GM12878 (cell line): Measurements from ENCODE around the gene ANO8. TPM values are rescaled to one million over a fixed set of nuclear protein-coding genes. Genes with fewer than 3 reads are reported as not detected.
"Not testable (repeated sequence)": the region's sequence is repeated elsewhere in the genome, so short reads cannot be mapped to it uniquely, and the experiment has no call there.

Source experiments
- ATAC-seq: fragments of 200-7000 bp; cut with Tn5 transposase; 3 replicates; pipeline ENCODE4 v1.9.1; 2020; ENCODE audit warnings: mild to moderate bottlenecking, moderate library complexity
- BruUV-seq: library from RNA; stranded (reverse); fragments of 400-500 nt; replicated peaks from 2 replicates; lab custom pipeline; 2021; lab: Mats Ljungman, UMichigan
- CTCF ChIA-PET: fragments of 300-600 bp; sonication (Branson Sonifier 250); formaldehyde crosslinking; extraction: SDS; loops from one replicate; lab custom pipeline; 2021; ENCODE audit warnings: inconsistent platforms; lab: Yijun Ruan, JAX
- POLR2A ChIA-PET: fragments of 350-600 bp; formaldehyde crosslinking; extraction: SDS; loops from one replicate; lab custom pipeline; 2021; ENCODE audit warnings: inconsistent platforms; lab: Charles Lee
- RAD21 ChIA-PET: fragments of 300-600 bp; sonication (Branson Sonifier 250); formaldehyde crosslinking; loops from one replicate; lab custom pipeline; 2023; ENCODE audit warnings: antibody characterized with exemption; ENCODE audit not compliant: unreplicated experiment; lab: Charles Lee
- SMC1A ChIA-PET: fragments of 300-600 bp; sonication (Branson Sonifier 250); formaldehyde crosslinking; loops from one replicate; lab custom pipeline; 2023; ENCODE audit not compliant: unreplicated experiment, uncharacterized antibody; lab: Charles Lee
- DNase-seq: peaks from one replicate; pipeline ENCODE4 v3.0.0-alpha.2; 2011; ENCODE audit warnings: low read depth, low spot score
- FAIRE-seq: peaks from 3 replicates; lab custom pipeline; 2011; peaks lifted over from hg19 to GRCh38; lab: Jason Lieb, UNC
- H2AFZ ChIP-seq: 2 replicates; pipeline ENCODE4 v1.6.0; 2011; ENCODE audit warnings: low read depth, low read length, control low read depth; ENCODE audit not compliant: control insufficient read depth
- H3K27ac ChIP-seq: 2 replicates; pipeline ENCODE4 v1.5.1; 2011; ENCODE audit warnings: control low read depth; ENCODE audit not compliant: control insufficient read depth, insufficient read depth
- H3K27me3 ChIP-seq, 2 experiments: replicated peaks in 1 of 2; 2 replicates each; pipeline versions ENCODE4 v1.6.0 to v1.6.1; 2011; ENCODE audit warnings: low read length in 1 of 2; ENCODE audit not compliant: control insufficient read depth in 2 of 2, insufficient read depth in 2 of 2
- H3K36me3 ChIP-seq, 2 experiments: 2 replicates each; pipeline ENCODE4 v1.5.1; 2011; ENCODE audit warnings: low read length in 1 of 2; ENCODE audit not compliant: control insufficient read depth in 2 of 2, insufficient read depth in 2 of 2
- H3K4me1 ChIP-seq: 2 replicates; pipeline ENCODE4 v1.6.1; 2011; ENCODE audit warnings: mild to moderate bottlenecking, low read length, moderate library complexity, mixed read lengths; ENCODE audit not compliant: control insufficient read depth, insufficient read depth
- H3K4me2 ChIP-seq: 2 replicates; pipeline ENCODE4 v1.6.0; 2011; ENCODE audit warnings: control low read depth; ENCODE audit not compliant: control insufficient read depth, insufficient read depth
- H3K4me3 ChIP-seq: fragments of 200-600 bp; sonication (generic); 2 replicates; pipeline ENCODE4 v1.5.1; 2016
- H3K79me2 ChIP-seq: 2 replicates; pipeline ENCODE4 v1.6.0; 2011; ENCODE audit warnings: low read length; ENCODE audit not compliant: control insufficient read depth, insufficient read depth
- H3K9ac ChIP-seq: 2 replicates; pipeline ENCODE4 v1.8.0; 2011; ENCODE audit warnings: low read length, control low read depth, mixed read lengths; ENCODE audit not compliant: control insufficient read depth, insufficient read depth
- H3K9me3 ChIP-seq: replicated peaks from 3 replicates; pipeline ENCODE4 v1.5.1; 2011; ENCODE audit warnings: mild to moderate bottlenecking, low read length; ENCODE audit not compliant: control insufficient read depth, insufficient read depth
- H4K20me1 ChIP-seq: 2 replicates; pipeline ENCODE4 v1.6.0; 2011; ENCODE audit not compliant: control insufficient read depth, insufficient read depth
- BHLHE40 ChIP-seq, 2 experiments: fragments of 450-650 bp in 1 of 2; IDR thresholded peaks; 2 replicates each; pipeline ENCODE4 v1.6.1; 2011 to 2017; ENCODE audit warnings: low read depth in 2 of 2, borderline replicate concordance in 1 of 2, improper control_type of control experiment in 1 of 2, low read length in 1 of 2, mild to moderate bottlenecking in 1 of 2
- BRCA1 ChIP-seq: IDR thresholded peaks from 2 replicates; pipeline ENCODE4 v1.6.1; 2011; ENCODE audit warnings: low read depth, low read length, improper control_type of control experiment
- CHD2 ChIP-seq: IDR thresholded peaks from 2 replicates; pipeline ENCODE4 v1.6.1; 2011; ENCODE audit warnings: low read depth, low read length, improper control_type of control experiment, borderline replicate concordance
- ETV6 ChIP-seq, 2 experiments: fragments of 450-650 bp in 1 of 2; IDR thresholded peaks in 1 of 2; conservative IDR thresholded peaks in 1 of 2; 2 replicates each; pipeline ENCODE4 v1.6.1; 2014; ENCODE audit warnings: antibody characterized with exemption in 1 of 2, borderline replicate concordance in 1 of 2, low read depth in 1 of 2, mild to moderate bottlenecking in 1 of 2, moderate library complexity in 1 of 2
- HDAC6 ChIP-seq: fragments of 200-600 bp; sonication (generic); IDR thresholded peaks from one replicate; pipeline ENCODE4 v1.8.0; 2017; ENCODE audit warnings: antibody characterized with exemption; ENCODE audit not compliant: unreplicated experiment
- IKZF2 ChIP-seq, 2 experiments: fragments of 450-650 bp; IDR thresholded peaks; 2 replicates each; pipeline ENCODE4 v1.6.1; 2017; ENCODE audit warnings: mild to moderate bottlenecking in 2 of 2, moderate library complexity in 2 of 2
- RELA ChIP-seq: fragments of 450-650 bp; IDR thresholded peaks from 2 replicates; pipeline ENCODE4 v1.8.0; 2014; ENCODE audit warnings: borderline replicate concordance; ENCODE audit not compliant: partially characterized antibody
- SP1 ChIP-seq: IDR thresholded peaks from one replicate; pipeline ENCODE4 v1.6.1; 2011; ENCODE audit warnings: low read depth, low read length
- WGBS: methylation state at CpG from one replicate; pipeline ENCODE4 v1.1.6; 2016; ENCODE audit warnings: low lambda C conversion rate; ENCODE audit not compliant: insufficient replicate concordance, insufficient coverage; ENCODE audit errors: missing lambda C conversion rate; 5-methylcytosine and 5-hydroxymethylcytosine counted together
- in situ Hi-C: fragments of 300-500 bp; cut with MboI; formaldehyde crosslinking; loops from 9 replicates; pipeline ENCODE4 v1.14.3; 2018; ENCODE audit warnings: mixed read lengths
- intact Hi-C: fragments of 100-400 bp; cut with micrococcal nuclease; formaldehyde crosslinking; loops from one replicate; pipeline ENCODE4 v1.14.2; 2022; ENCODE audit not compliant: unreplicated experiment
- polyA plus RNA-seq, 11 experiments: library from polyadenylated mRNA; depleted of rRNA in 4 of 11; unstranded in 6 of 11; stranded (reverse) in 5 of 11; fragments of >200 nt; fragmentation: Nextera tagmentation in 4 of 11; fragmentation: Illumina TruSeq in 1 of 11; extraction: Ambion mirVana in 4 of 11; extraction: Trizol in 1 of 11; gene quantifications; 1 replicate in 1 of 11; 2 replicates in 10 of 11; pipeline versions ENCODE4 v1.2.1 to v1.2.3, GENCODE V29; 2011 to 2016; ENCODE audit warnings: inconsistent platforms in 2 of 11, missing spikeins in 2 of 11, low read depth in 1 of 11
- total RNA-seq, 4 experiments: library from RNA; depleted of rRNA in 3 of 4; stranded (reverse); fragments of >200 nt in 3 of 4; fragmentation: Illumina TruSeq in 1 of 4; extraction: Trizol in 1 of 4; gene quantifications; 2 replicates each; pipeline versions ENCODE4 v1.2.1 to v1.2.3, GENCODE V29; 2013 to 2021

ANO8 gene
- total and polyA plus RNA-seq, 10 of the 15 experiments (the other 5 are each of a cell fraction or from before 2014, with no cell fraction given): 0.04 to 6.7 (median 1.1) TPM

DNA sequence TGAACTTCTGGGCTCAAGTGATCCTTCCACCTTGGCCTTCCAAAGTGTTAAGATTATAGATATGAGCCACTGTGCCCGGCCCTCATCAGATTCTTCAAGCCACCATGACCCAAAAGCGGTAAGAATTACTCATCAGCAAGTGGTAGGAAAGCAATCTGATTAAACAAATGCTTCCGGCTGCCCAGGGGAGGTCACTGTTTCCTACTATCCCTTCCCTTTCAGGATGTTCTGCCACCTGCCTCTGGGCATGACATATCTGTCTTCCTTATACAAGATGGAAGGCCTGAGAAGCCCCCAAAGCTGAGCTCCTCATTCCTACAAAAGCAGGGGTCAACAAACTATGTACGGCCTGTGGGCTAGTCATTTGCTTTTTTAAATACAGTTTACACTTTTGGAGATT, 38.4 kb downstream of the ANO8 start:
- H3K27ac ChIP-seq: no peak overlapping the region
- 70% methylated on average over 4 of the region's 4 CpGs for WGBS
- POLR2A ChIA-PET: interaction anchor here (0.5 kb wide), 1 partner anchor 88 kb away, joined by 9 read pairs; no protein-coding TSS in a partner anchor
- H3K36me3 ChIP-seq: no peaks in the 10 kb centered on the region
- in situ Hi-C loops: no loop called here
- DNase-seq (no peak), FAIRE-seq (no peak), ATAC-seq (no peak)
- intact Hi-C loops: no loop called here
- no peak overlapping the region for H3K9ac ChIP-seq
- TF ChIP-seq BRCA1 (no peak), IKZF2 (IDR thresholded peaks at IDR 0.05) (no peak), BHLHE40 (IDR thresholded peaks at IDR 0.05; ENCODE audit: borderline replicate concordance in 1 of 2, low read depth in 2 of 2, low read length in 1 of 2) (no peak), ETV6 (conservative IDR thresholded peaks at IDR 0.05 in 1 of 2, IDR thresholded peaks at IDR 0.05 in 1 of 2; ENCODE audit: borderline replicate concordance in 1 of 2, low read depth in 1 of 2) (no peak), RELA (no peak), CHD2 (no peak), HDAC6 (no peak), SP1 (no peak)
- no peaks in the 10 kb centered on the region; the same call in 1 of the 3 replicates for H3K9me3 ChIP-seq
- CTCF ChIA-PET: interaction anchor here (1.4 to 1.8 kb wide), 2 partner anchors 9 to 90 kb away, joined by 4 to 8 read pairs; partner anchors contain the start of gene MRPL34
- H3K4me1 ChIP-seq: peaks cover 4% of the 10 kb centered on the region; the same call in 1 of the 2 replicates
- H3K4me2 ChIP-seq: no peak overlapping the region
- H2AFZ ChIP-seq: no peak overlapping the region
- H3K27me3 ChIP-seq: no peaks in the 10 kb centered on the region
- SMC1A ChIA-PET: interaction anchor here (0.9 kb wide), 1 partner anchor 54 kb away, joined by 3 read pairs; no protein-coding TSS in a partner anchor
- RAD21 ChIA-PET: interaction anchor here (0.8 kb wide), 1 partner anchor 9 kb away, joined by 4 read pairs; the partner anchor contains the start of gene MRPL34
- H4K20me1 ChIP-seq: no peaks in the 10 kb centered on the region
- H3K79me2 ChIP-seq: no peaks in the 10 kb centered on the region; the same call in 1 of the 2 replicates
- no TSS peak for BruUV-seq
- H3K4me3 ChIP-seq: no peak overlapping the region

GRCh38 chr19:17295551-17295950, 39.1 kb downstream of the ANO8 start:
- H3K27ac ChIP-seq, H3K4me2 ChIP-seq, H3K36me3 ChIP-seq, H3K4me1 ChIP-seq, RAD21 ChIA-PET, H2AFZ ChIP-seq, FAIRE-seq, in situ Hi-C loops, H3K4me3 ChIP-seq, H3K9me3 ChIP-seq, POLR2A ChIA-PET, H4K20me1 ChIP-seq, H3K9ac ChIP-seq, DNase-seq, BruUV-seq, H3K27me3 ChIP-seq, H3K79me2 ChIP-seq, ATAC-seq, intact Hi-C loops: not testable (repeated sequence)
- CTCF ChIA-PET: interaction anchor here (1.4 to 4.5 kb wide), 2 partner anchors 9 to 90 kb away, joined by 4 to 43 read pairs; partner anchors contain the start of genes ABHD8 and MRPL34
- WGBS: 100% methylated on average over 6 of the region's 6 CpGs
- SMC1A ChIA-PET: interaction anchor here (0.9 kb wide), 1 partner anchor 55 kb away, joined by 3 read pairs; no protein-coding TSS in a partner anchor
